Neural cell (in vitro differentiated cells): ENCODE data around the gene CCDC24. TPM values are rescaled to one million over a fixed set of nuclear protein-coding genes. Genes with fewer than 3 reads are reported as not detected.

Experiments used
- H2AFZ ChIP-seq: fragments of 200-600, 300-800 bp; sonication (generic), shearing (Covaris generic); 2 replicates; pipeline ENCODE4 v1.6.0; 2014; ENCODE audit warnings: low read depth, mild to moderate bottlenecking, antibody characterized with exemption, low read length, moderate library complexity
- H3F3A ChIP-seq: fragments of 200-600 bp; shearing (Covaris generic); 2 replicates; pipeline ENCODE4 v1.6.1; 2016; ENCODE audit warnings: mild to moderate bottlenecking, moderate library complexity, mixed read lengths, antibody characterized with exemption, low read length; ENCODE audit not compliant: insufficient read depth, poor library complexity, severe bottlenecking
- H3K27ac ChIP-seq: fragments of 200-600, 300-800 bp; sonication (generic), shearing (Covaris generic); 2 replicates; pipeline ENCODE4 v1.5.1; 2014; ENCODE audit warnings: mild to moderate bottlenecking, low read length, moderate library complexity
- H3K27me3 ChIP-seq: fragments of 300-800, 200-600 bp; sonication (generic), shearing (Covaris generic); 2 replicates; pipeline ENCODE4 v1.6.0; 2014; ENCODE audit warnings: mild to moderate bottlenecking, low read depth, low read length, moderate library complexity; ENCODE audit not compliant: insufficient read depth
- H3K36me3 ChIP-seq: fragments of 300-800, 200-600 bp; sonication (generic), shearing (Covaris generic); 2 replicates; pipeline ENCODE4 v1.5.1; 2014; ENCODE audit warnings: mild to moderate bottlenecking, antibody characterized with exemption, low read length, moderate library complexity; ENCODE audit not compliant: insufficient read depth
- H3K4me2 ChIP-seq: fragments of 300-800, 200-600 bp; sonication (generic), shearing (Covaris generic); 2 replicates; pipeline ENCODE4 v1.6.0; 2014; ENCODE audit warnings: mild to moderate bottlenecking, low read length
- H3K4me3 ChIP-seq: fragments of 300-800, 200-600 bp; sonication (generic), shearing (Covaris generic); 2 replicates; pipeline ENCODE4 v1.5.1; 2014; ENCODE audit warnings: mild to moderate bottlenecking, low read length, moderate library complexity
- H3K79me2 ChIP-seq: fragments of 200-600 bp; shearing (Covaris generic); replicated peaks from 2 replicates; pipeline ENCODE4 v1.6.0; 2014; ENCODE audit warnings: mild to moderate bottlenecking, low read length, moderate library complexity; ENCODE audit not compliant: insufficient read depth
- H3K9ac ChIP-seq: fragments of 300-800, 200-600 bp; sonication (generic), shearing (Covaris generic); 2 replicates; pipeline ENCODE4 v1.6.1; 2016; ENCODE audit warnings: mild to moderate bottlenecking, low read length, mixed read lengths
- H3K9me2 ChIP-seq: fragments of 200-600 bp; shearing (Covaris generic); 2 replicates; pipeline ENCODE4 v1.6.1; 2016; ENCODE audit warnings: mild to moderate bottlenecking, low read length, mixed read lengths; ENCODE audit not compliant: insufficient read depth
- H3K9me3 ChIP-seq: fragments of 200-600, 300-800 bp; sonication (generic), shearing (Covaris generic); 2 replicates; pipeline ENCODE4 v1.6.1; 2016; ENCODE audit warnings: mild to moderate bottlenecking, mixed run types, low read length, moderate library complexity, mixed read lengths
- H4K20me1 ChIP-seq: fragments of 200-600 bp; shearing (Covaris generic); 2 replicates; pipeline ENCODE4 v1.6.1; 2016; ENCODE audit warnings: mild to moderate bottlenecking, mixed run types; ENCODE audit not compliant: insufficient read depth
- CTCF ChIP-seq: fragments of 450-650 bp; IDR thresholded peaks from 2 replicates; pipeline ENCODE4 v1.5.1; 2014; ENCODE audit warnings: antibody characterized with exemption, mild to moderate bottlenecking, moderate library complexity; ENCODE audit not compliant: poor library complexity, severe bottlenecking
- EZH2 ChIP-seq: fragments of 200-600, 300-800 bp; shearing (Covaris generic), sonication (generic); IDR thresholded peaks from 2 replicates; pipeline ENCODE4 v1.6.1; 2014; ENCODE audit warnings: antibody characterized with exemption, low read length, borderline replicate concordance, mild to moderate bottlenecking; ENCODE audit not compliant: insufficient read depth, poor library complexity, severe bottlenecking
- MXI1 ChIP-seq: fragments of 450-650 bp; conservative IDR thresholded peaks from 2 replicates; pipeline ENCODE4 v1.6.1; 2014; ENCODE audit warnings: antibody characterized with exemption, mild to moderate bottlenecking; ENCODE audit not compliant: poor library complexity, severe bottlenecking
- POLR2AphosphoS5 ChIP-seq: IDR thresholded peaks from 2 replicates; pipeline ENCODE4 v1.6.1; 2012
- RAD21 ChIP-seq: fragments of 450-650 bp; conservative IDR thresholded peaks from 2 replicates; pipeline ENCODE4 v1.6.1; 2014; ENCODE audit warnings: antibody characterized with exemption, mild to moderate bottlenecking, moderate library complexity
- REST ChIP-seq: IDR thresholded peaks from 2 replicates; pipeline ENCODE4 v1.6.1; 2012; ENCODE audit warnings: borderline replicate concordance
- SMC3 ChIP-seq: fragments of 450-650 bp; conservative IDR thresholded peaks from 2 replicates; pipeline ENCODE4 v1.6.1; 2014; ENCODE audit warnings: antibody characterized with exemption, mild to moderate bottlenecking, moderate library complexity; ENCODE audit not compliant: poor library complexity
- TAF1 ChIP-seq: IDR thresholded peaks from 2 replicates; pipeline ENCODE4 v1.6.1; 2012; ENCODE audit warnings: low read depth
- polyA plus RNA-seq: library from polyadenylated mRNA; depleted of rRNA; stranded (reverse); fragments of >200 nt; gene quantifications from 2 replicates; pipeline ENCODE4 v1.2.3, GENCODE V29; 2014

The CCDC24 gene
- polyA plus RNA-seq, 1 donor from 2014 or later, result 16.5 TPM

GRCh38 chr1:43984855-43985254 is 6.5 kb upstream of the CCDC24 start:
- H3K27ac ChIP-seq, result no peak overlapping the region
- peaks cover 5% of the 10 kb centered on the region for H3K79me2 ChIP-seq
- no peaks in the 10 kb centered on the region for H3K9me3 ChIP-seq
- H3K9ac ChIP-seq, result no peak overlapping the region
- H4K20me1 ChIP-seq, result no peaks in the 10 kb centered on the region
- no peak overlapping the region for H3K4me2 ChIP-seq
- TF ChIP-seq CTCF, result no peak
- no peak for TF ChIP-seq RAD21
- no peak for TF ChIP-seq MXI1
- no peak for TF ChIP-seq TAF1
- TF ChIP-seq EZH2, result no peak
- H3K36me3 ChIP-seq, result no peaks in the 10 kb centered on the region
- H3K4me3 ChIP-seq, result no peak overlapping the region
- H2AFZ ChIP-seq, result no peak overlapping the region
- H3K9me2 ChIP-seq, result no peaks in the 10 kb centered on the region
- no peaks in the 10 kb centered on the region for H3F3A ChIP-seq
- H3K27me3 ChIP-seq, result no peaks in the 10 kb centered on the region

- H3K9ac ChIP-seq, result no peak overlapping the region
- no peak overlapping the region for H3K4me3 ChIP-seq
- H3K4me2 ChIP-seq, result no peak overlapping the region
- TF ChIP-seq SMC3 (no peak), REST (no peak), MXI1 (no peak), CTCF (no peak), POLR2AphosphoS5 (no peak)
- no peaks in the 10 kb centered on the region for H3K9me2 ChIP-seq
- no peak overlapping the region for H2AFZ ChIP-seq
- H3K27me3 ChIP-seq, result no peaks in the 10 kb centered on the region
- H3K27ac ChIP-seq, result no peak overlapping the region
- H3K36me3 ChIP-seq, result no peaks in the 10 kb centered on the region
- H3K79me2 ChIP-seq, result no peaks in the 10 kb centered on the region
- no peaks in the 10 kb centered on the region for H4K20me1 ChIP-seq
- no peaks in the 10 kb centered on the region for H3K9me3 ChIP-seq
- no peaks in the 10 kb centered on the region for H3F3A ChIP-seq
Observed at GRCh38 chr1:43985984-43986595, 5.3 kb upstream of the CCDC24 start.
